ENCODE results near the gene MYO5B.

The MYO5B gene

GRCh38 chr18:50006470-50007046, 188.4 kb downstream of the MYO5B start:
- peak; percentile 3 for DNase-seq

- DNase-seq = no peak
Measured at GRCh38 chr18:50004013-50004412, 190.9 kb downstream of the MYO5B start.

GRCh38 chr18:50002781-50003180, 192.2 kb downstream of the MYO5B start:
- DNase-seq = no peak

GRCh38 chr18:50000227-50000626, 194.7 kb downstream of the MYO5B start:
- DNase-seq = no peak

GRCh38 chr18:49999128-49999527, 195.8 kb downstream of the MYO5B start:
- no peak for DNase-seq

GRCh38 chr18:49997558-49997957, 197.4 kb downstream of the MYO5B start:
- no peak for DNase-seq

GRCh38 chr18:49994410-49994809, 200.5 kb downstream of the MYO5B start:
- DNase-seq = no peak

- DNase-seq = no peak
Measured at GRCh38 chr18:49993299-49993698, 201.6 kb downstream of the MYO5B start.

- no peak for DNase-seq
Measured at GRCh38 chr18:49988733-49989132, 206.2 kb downstream of the MYO5B start.

- DNase-seq = no peak
Measured at GRCh38 chr18:49988101-49988500, 206.8 kb downstream of the MYO5B start.

GRCh38 chr18:49985236-49985635, 209.7 kb downstream of the MYO5B start:
- DNase-seq = peak; percentile 12

- peak; percentile 29 for DNase-seq
Measured at GRCh38 chr18:49980896-49981295, 214.1 kb downstream of the MYO5B start.

GRCh38 chr18:49976795-49977560, 218.0 kb downstream of the MYO5B start:
- DNase-seq = no peak

GRCh38 chr18:49976001-49976400, 218.9 kb downstream of the MYO5B start:
- peak; percentile 30 for DNase-seq

- DNase-seq = no peak
Measured at GRCh38 chr18:49974079-49974478, 220.9 kb downstream of the MYO5B start.

- DNase-seq = no peak
Measured at GRCh38 chr18:49973592-49973991, 221.4 kb downstream of the MYO5B start.

- peak; percentile 34 for DNase-seq
Measured at GRCh38 chr18:49972535-49972934, 222.4 kb downstream of the MYO5B start.

GRCh38 chr18:49971462-49971861, 223.5 kb downstream of the MYO5B start:
- peak; percentile 57 for DNase-seq

- no peak for DNase-seq
Measured at GRCh38 chr18:49970319-49970718, 224.6 kb downstream of the MYO5B start.

GRCh38 chr18:49968644-49969309, 226.2 kb downstream of the MYO5B start:
- DNase-seq = no peak

- DNase-seq = no peak
Measured at GRCh38 chr18:49967636-49968313, 227.2 kb downstream of the MYO5B start.

GRCh38 chr18:49967171-49967570, 227.8 kb downstream of the MYO5B start:
- no peak for DNase-seq

GRCh38 chr18:49966090-49966489, 228.9 kb downstream of the MYO5B start:
- no peak for DNase-seq

- DNase-seq = no peak
Measured at GRCh38 chr18:49963217-49963616, 231.7 kb downstream of the MYO5B start.

All from NCI-H82 (cell line).